GM12878 (cell line): Measurements from ENCODE around the gene NFATC3. TPM values are rescaled to one million over a fixed set of nuclear protein-coding genes. Genes with fewer than 3 reads are reported as not detected.

Source experiments
- ATAC-seq: fragments of 200-7000 bp; cut with Tn5 transposase; 3 replicates; pipeline ENCODE4 v1.9.1; 2020; ENCODE audit warnings: mild to moderate bottlenecking, moderate library complexity
- BruUV-seq: library from RNA; stranded (reverse); fragments of 400-500 nt; replicated peaks from 2 replicates; lab custom pipeline; 2021; lab: Mats Ljungman, UMichigan
- CTCF ChIA-PET: fragments of 300-600 bp; sonication (Branson Sonifier 250); formaldehyde crosslinking; extraction: SDS; loops from one replicate; lab custom pipeline; 2021; ENCODE audit warnings: inconsistent platforms; lab: Yijun Ruan, JAX
- POLR2A ChIA-PET: fragments of 350-600 bp; formaldehyde crosslinking; extraction: SDS; loops from one replicate; lab custom pipeline; 2021; ENCODE audit warnings: inconsistent platforms; lab: Charles Lee
- RAD21 ChIA-PET: fragments of 300-600 bp; sonication (Branson Sonifier 250); formaldehyde crosslinking; loops from one replicate; lab custom pipeline; 2023; ENCODE audit warnings: antibody characterized with exemption; ENCODE audit not compliant: unreplicated experiment; lab: Charles Lee
- SMC1A ChIA-PET: fragments of 300-600 bp; sonication (Branson Sonifier 250); formaldehyde crosslinking; loops from one replicate; lab custom pipeline; 2023; ENCODE audit not compliant: unreplicated experiment, uncharacterized antibody; lab: Charles Lee
- DNase-seq: peaks from one replicate; pipeline ENCODE4 v3.0.0-alpha.2; 2011; ENCODE audit warnings: low read depth, low spot score
- FAIRE-seq: peaks from 3 replicates; lab custom pipeline; 2011; peaks lifted over from hg19 to GRCh38; lab: Jason Lieb, UNC
- H2AFZ ChIP-seq: 2 replicates; pipeline ENCODE4 v1.6.0; 2011; ENCODE audit warnings: low read depth, low read length, control low read depth; ENCODE audit not compliant: control insufficient read depth
- H3K27ac ChIP-seq: 2 replicates; pipeline ENCODE4 v1.5.1; 2011; ENCODE audit warnings: control low read depth; ENCODE audit not compliant: control insufficient read depth, insufficient read depth
- H3K27me3 ChIP-seq, 2 experiments: replicated peaks in 1 of 2; 2 replicates each; pipeline versions ENCODE4 v1.6.0 to v1.6.1; 2011; ENCODE audit warnings: low read length in 1 of 2; ENCODE audit not compliant: control insufficient read depth in 2 of 2, insufficient read depth in 2 of 2
- H3K36me3 ChIP-seq, 2 experiments: 2 replicates each; pipeline ENCODE4 v1.5.1; 2011; ENCODE audit warnings: low read length in 1 of 2; ENCODE audit not compliant: control insufficient read depth in 2 of 2, insufficient read depth in 2 of 2
- H3K4me1 ChIP-seq: 2 replicates; pipeline ENCODE4 v1.6.1; 2011; ENCODE audit warnings: mild to moderate bottlenecking, low read length, moderate library complexity, mixed read lengths; ENCODE audit not compliant: control insufficient read depth, insufficient read depth
- H3K4me2 ChIP-seq: 2 replicates; pipeline ENCODE4 v1.6.0; 2011; ENCODE audit warnings: control low read depth; ENCODE audit not compliant: control insufficient read depth, insufficient read depth
- H3K4me3 ChIP-seq: fragments of 200-600 bp; sonication (generic); 2 replicates; pipeline ENCODE4 v1.5.1; 2016
- H3K79me2 ChIP-seq: 2 replicates; pipeline ENCODE4 v1.6.0; 2011; ENCODE audit warnings: low read length; ENCODE audit not compliant: control insufficient read depth, insufficient read depth
- H3K9ac ChIP-seq: 2 replicates; pipeline ENCODE4 v1.8.0; 2011; ENCODE audit warnings: low read length, control low read depth, mixed read lengths; ENCODE audit not compliant: control insufficient read depth, insufficient read depth
- H3K9me3 ChIP-seq: replicated peaks from 3 replicates; pipeline ENCODE4 v1.5.1; 2011; ENCODE audit warnings: mild to moderate bottlenecking, low read length; ENCODE audit not compliant: control insufficient read depth, insufficient read depth
- H4K20me1 ChIP-seq: 2 replicates; pipeline ENCODE4 v1.6.0; 2011; ENCODE audit not compliant: control insufficient read depth, insufficient read depth
- BMI1 ChIP-seq: fragments of 450-650 bp; IDR thresholded peaks from 2 replicates; pipeline ENCODE4 v1.6.1; 2016; ENCODE audit warnings: mild to moderate bottlenecking, moderate library complexity, borderline replicate concordance
- EP300 ChIP-seq, 2 experiments: fragments of 150-350 bp in 1 of 2; IDR thresholded peaks; 2 replicates each; pipeline ENCODE4 v1.6.1; 2011 to 2012; ENCODE audit warnings: low read depth in 2 of 2, low read length in 2 of 2, borderline replicate concordance in 1 of 2, improper control_type of control experiment in 1 of 2, inconsistent platforms in 1 of 2; ENCODE audit not compliant: control insufficient read depth in 1 of 2
- FOXM1 ChIP-seq: IDR thresholded peaks from 2 replicates; pipeline ENCODE4 v1.6.1; 2012; ENCODE audit warnings: low read depth, mild to moderate bottlenecking, inconsistent platforms, low read length, moderate library complexity
- MEF2B ChIP-seq: fragments of 450-650 bp; IDR thresholded peaks from 2 replicates; pipeline ENCODE4 v1.6.1; 2018; ENCODE audit warnings: mild to moderate bottlenecking, moderate library complexity; ENCODE audit not compliant: partially characterized antibody, poor library complexity, severe bottlenecking
- PML ChIP-seq: IDR thresholded peaks from 2 replicates; pipeline ENCODE4 v1.6.1; 2012; ENCODE audit warnings: low read length, inconsistent platforms
- POLR2AphosphoS5 ChIP-seq: IDR thresholded peaks from 2 replicates; pipeline ENCODE4 v1.6.1; 2011; ENCODE audit warnings: mild to moderate bottlenecking, low read length, inconsistent platforms
- SMC3 ChIP-seq: IDR thresholded peaks from 2 replicates; pipeline ENCODE4 v1.6.1; 2011; ENCODE audit warnings: low read length, improper control_type of control experiment, borderline replicate concordance
- WRNIP1 ChIP-seq: IDR thresholded peaks from 2 replicates; pipeline ENCODE4 v1.6.1; 2011; ENCODE audit warnings: low read depth, low read length, improper control_type of control experiment, borderline replicate concordance
- ZNF274 ChIP-seq: IDR thresholded peaks from one replicate; pipeline ENCODE4 v1.8.0; 2011; ENCODE audit not compliant: insufficient read length, insufficient read depth
- in situ Hi-C: fragments of 300-500 bp; cut with MboI; formaldehyde crosslinking; loops from 9 replicates; pipeline ENCODE4 v1.14.3; 2018; ENCODE audit warnings: mixed read lengths
- intact Hi-C: fragments of 100-400 bp; cut with micrococcal nuclease; formaldehyde crosslinking; loops from one replicate; pipeline ENCODE4 v1.14.2; 2022; ENCODE audit not compliant: unreplicated experiment
- polyA plus RNA-seq, 11 experiments: library from polyadenylated mRNA; depleted of rRNA in 4 of 11; unstranded in 6 of 11; stranded (reverse) in 5 of 11; fragments of >200 nt; fragmentation: Nextera tagmentation in 4 of 11; fragmentation: Illumina TruSeq in 1 of 11; extraction: Ambion mirVana in 4 of 11; extraction: Trizol in 1 of 11; gene quantifications; 1 replicate in 1 of 11; 2 replicates in 10 of 11; pipeline versions ENCODE4 v1.2.1 to v1.2.3, GENCODE V29; 2011 to 2016; ENCODE audit warnings: inconsistent platforms in 2 of 11, missing spikeins in 2 of 11, low read depth in 1 of 11
- total RNA-seq, 4 experiments: library from RNA; depleted of rRNA in 3 of 4; stranded (reverse); fragments of >200 nt in 3 of 4; fragmentation: Illumina TruSeq in 1 of 4; extraction: Trizol in 1 of 4; gene quantifications; 2 replicates each; pipeline versions ENCODE4 v1.2.1 to v1.2.3, GENCODE V29; 2013 to 2021
- TF ChIP-seq, protein P1 (sequence below): fragments of 450-650 bp; formaldehyde crosslinking; IDR thresholded peaks from 2 replicates; pipeline ENCODE4 v1.4.0; 2020; ENCODE audit warnings: mild to moderate bottlenecking, moderate library complexity
- TF ChIP-seq, protein P2 (sequence below): fragments of 450-650 bp; formaldehyde crosslinking; IDR thresholded peaks from 2 replicates; pipeline ENCODE4 v1.4.0; 2022; ENCODE audit warnings: mild to moderate bottlenecking, moderate library complexity

The NFATC3 gene
- total and polyA plus RNA-seq, 10 of the 15 experiments (the other 5 are each of a cell fraction or from before 2014, with no cell fraction given) = 4.2 to 37.6 (median 24.9) TPM

DNA sequence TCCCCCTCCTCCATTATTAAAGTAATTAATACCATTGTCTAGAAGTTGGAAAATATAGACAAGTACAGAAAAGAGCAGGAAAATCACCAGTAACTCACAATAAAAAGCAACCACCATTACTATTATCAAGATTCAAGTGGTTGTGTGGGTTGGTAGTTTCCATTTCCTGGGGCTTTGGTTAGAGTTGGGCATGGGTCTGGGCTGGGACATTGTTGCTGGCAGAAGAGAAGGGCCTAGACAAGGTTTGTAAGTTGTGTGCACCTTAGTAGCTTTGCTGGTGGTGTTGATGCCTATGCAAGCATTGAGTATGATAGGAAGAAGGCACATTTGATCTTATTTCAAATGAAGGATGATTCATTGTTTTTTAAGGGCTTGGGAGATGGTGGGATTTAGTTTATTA is 25.4 kb upstream of the NFATC3 start:
- FAIRE-seq (no peak), ATAC-seq (no peak), DNase-seq (no peak)
- H3K9me3 ChIP-seq = no peaks in the 10 kb centered on the region
- H3K9ac ChIP-seq = no peak overlapping the region
- no peak overlapping the region for H3K4me2 ChIP-seq
- SMC1A ChIA-PET = no interaction called here
- no TSS peak for BruUV-seq
- no peaks in the 10 kb centered on the region for H4K20me1 ChIP-seq
- no peak overlapping the region for H3K27ac ChIP-seq
- no peaks in the 10 kb centered on the region for H3K4me1 ChIP-seq
- H3K36me3 ChIP-seq = peaks cover 2 to 18% of the 10 kb centered on the region in 2 experiments; a peak in 3 of 4 replicates
- POLR2A ChIA-PET = interaction anchor here (0.6 kb wide), 1 partner anchor 220 kb away, joined by 3 read pairs; no protein-coding TSS in a partner anchor
- intact Hi-C loops (no loop called here), in situ Hi-C loops (no loop called here)
- RAD21 ChIA-PET = no interaction called here
- TF ChIP-seq EP300 (IDR thresholded peaks at IDR 0.05; ENCODE audit: borderline replicate concordance in 1 of 2, control insufficient read depth in 1 of 2, low read depth in 2 of 2, low read length in 2 of 2) (no peak), PML (no peak), ZNF274 (no peak), POLR2AphosphoS5 (no peak), FOXM1 (no peak), BMI1 (no peak), MEF2B (no peak), WRNIP1 (no peak), SMC3 (no peak)
- TF ChIP-seq, protein P1, sequence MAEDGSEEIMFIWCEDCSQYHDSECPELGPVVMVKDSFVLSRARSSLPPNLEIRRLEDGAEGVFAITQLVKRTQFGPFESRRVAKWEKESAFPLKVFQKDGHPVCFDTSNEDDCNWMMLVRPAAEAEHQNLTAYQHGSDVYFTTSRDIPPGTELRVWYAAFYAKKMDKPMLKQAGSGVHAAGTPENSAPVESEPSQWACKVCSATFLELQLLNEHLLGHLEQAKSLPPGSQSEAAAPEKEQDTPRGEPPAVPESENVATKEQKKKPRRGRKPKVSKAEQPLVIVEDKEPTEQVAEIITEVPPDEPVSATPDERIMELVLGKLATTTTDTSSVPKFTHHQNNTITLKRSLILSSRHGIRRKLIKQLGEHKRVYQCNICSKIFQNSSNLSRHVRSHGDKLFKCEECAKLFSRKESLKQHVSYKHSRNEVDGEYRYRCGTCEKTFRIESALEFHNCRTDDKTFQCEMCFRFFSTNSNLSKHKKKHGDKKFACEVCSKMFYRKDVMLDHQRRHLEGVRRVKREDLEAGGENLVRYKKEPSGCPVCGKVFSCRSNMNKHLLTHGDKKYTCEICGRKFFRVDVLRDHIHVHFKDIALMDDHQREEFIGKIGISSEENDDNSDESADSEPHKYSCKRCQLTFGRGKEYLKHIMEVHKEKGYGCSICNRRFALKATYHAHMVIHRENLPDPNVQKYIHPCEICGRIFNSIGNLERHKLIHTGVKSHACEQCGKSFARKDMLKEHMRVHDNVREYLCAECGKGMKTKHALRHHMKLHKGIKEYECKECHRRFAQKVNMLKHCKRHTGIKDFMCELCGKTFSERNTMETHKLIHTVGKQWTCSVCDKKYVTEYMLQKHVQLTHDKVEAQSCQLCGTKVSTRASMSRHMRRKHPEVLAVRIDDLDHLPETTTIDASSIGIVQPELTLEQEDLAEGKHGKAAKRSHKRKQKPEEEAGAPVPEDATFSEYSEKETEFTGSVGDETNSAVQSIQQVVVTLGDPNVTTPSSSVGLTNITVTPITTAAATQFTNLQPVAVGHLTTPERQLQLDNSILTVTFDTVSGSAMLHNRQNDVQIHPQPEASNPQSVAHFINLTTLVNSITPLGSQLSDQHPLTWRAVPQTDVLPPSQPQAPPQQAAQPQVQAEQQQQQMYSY (CRISPR knock-in tag) = no peak
- TF ChIP-seq, protein P2, sequence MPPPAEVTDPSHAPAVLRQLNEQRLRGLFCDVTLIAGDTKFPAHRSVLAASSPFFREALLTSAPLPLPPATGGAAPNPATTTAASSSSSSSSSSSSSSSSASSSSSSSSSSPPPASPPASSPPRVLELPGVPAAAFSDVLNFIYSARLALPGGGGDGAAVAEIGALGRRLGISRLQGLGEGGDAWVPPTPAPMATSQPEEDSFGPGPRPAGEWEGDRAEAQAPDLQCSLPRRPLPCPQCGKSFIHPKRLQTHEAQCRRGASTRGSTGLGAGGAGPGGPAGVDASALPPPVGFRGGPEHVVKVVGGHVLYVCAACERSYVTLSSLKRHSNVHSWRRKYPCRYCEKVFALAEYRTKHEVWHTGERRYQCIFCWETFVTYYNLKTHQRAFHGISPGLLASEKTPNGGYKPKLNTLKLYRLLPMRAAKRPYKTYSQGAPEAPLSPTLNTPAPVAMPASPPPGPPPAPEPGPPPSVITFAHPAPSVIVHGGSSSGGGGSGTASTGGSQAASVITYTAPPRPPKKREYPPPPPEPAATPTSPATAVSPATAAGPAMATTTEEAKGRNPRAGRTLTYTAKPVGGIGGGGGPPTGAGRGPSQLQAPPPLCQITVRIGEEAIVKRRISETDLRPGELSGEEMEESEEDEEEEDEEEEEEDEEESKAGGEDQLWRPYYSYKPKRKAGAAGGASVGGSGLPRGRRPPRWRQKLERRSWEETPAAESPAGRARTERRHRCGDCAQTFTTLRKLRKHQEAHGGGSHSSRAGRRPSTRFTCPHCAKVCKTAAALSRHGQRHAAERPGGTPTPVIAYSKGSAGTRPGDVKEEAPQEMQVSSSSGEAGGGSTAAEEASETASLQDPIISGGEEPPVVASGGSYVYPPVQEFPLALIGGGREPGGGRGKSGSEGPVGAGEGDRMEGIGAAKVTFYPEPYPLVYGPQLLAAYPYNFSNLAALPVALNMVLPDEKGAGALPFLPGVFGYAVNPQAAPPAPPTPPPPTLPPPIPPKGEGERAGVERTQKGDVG (CRISPR knock-in tag) = no peak
- no peak overlapping the region for H3K4me3 ChIP-seq
- no peaks in the 10 kb centered on the region for H3K79me2 ChIP-seq
- CTCF ChIA-PET = interaction anchor here (0.6 to 1.0 kb wide), 2 partner anchors 135 to 176 kb away, joined by 3 read pairs; no protein-coding TSS in a partner anchor
- H3K27me3 ChIP-seq = no peaks in the 10 kb centered on the region
- no peak overlapping the region for H2AFZ ChIP-seq
